ENCODE results near the gene ATOSA. TPM values are rescaled to one million over a fixed set of nuclear protein-coding genes. Genes with fewer than 3 reads are reported as not detected.

ATOSA gene
- total RNA-seq, 1 experiment from 2014 or later = 5.8 TPM

DNA sequence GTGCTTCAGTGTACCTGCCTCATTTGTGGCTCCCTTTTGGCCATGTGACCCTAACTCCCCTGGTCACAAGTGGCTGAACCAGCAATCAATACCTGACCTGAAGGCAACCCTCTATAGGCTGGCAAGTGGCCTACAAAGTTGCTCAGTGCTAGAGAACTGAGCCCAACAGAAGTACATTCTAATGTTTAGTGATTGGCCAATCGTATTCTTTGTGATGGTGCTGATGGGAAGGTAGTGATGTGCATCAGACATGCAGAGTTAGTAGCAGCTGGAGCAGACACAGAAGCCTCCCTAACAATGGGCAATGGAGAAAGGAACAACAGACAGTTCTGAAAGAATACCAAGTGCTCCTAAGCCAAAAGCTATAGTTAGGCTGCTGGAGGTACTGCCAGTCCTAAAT is 10.4 kb upstream of the ATOSA start:
- no peak overlapping the region for H2BK12ac ChIP-seq (ENCODE audit: insufficient read length, low read depth, low read length)
- H3K23me2 ChIP-seq (ENCODE audit: insufficient read length, low read depth, low read length, poor library complexity, severe bottlenecking) = no peaks in the 10 kb centered on the region
- H3K27ac ChIP-seq (ENCODE audit: insufficient read length, low read depth, low read length) = no peak overlapping the region
- no peak overlapping the region for H4K8ac ChIP-seq (replicated peaks; ENCODE audit: insufficient read length, low read depth, low read length)
- no peak overlapping the region for H2BK5ac ChIP-seq (ENCODE audit: insufficient read length, low read length)
- no peaks in the 10 kb centered on the region for H3K9me3 ChIP-seq (ENCODE audit: control insufficient read depth, low read depth, low read length)
- H3K14ac ChIP-seq (ENCODE audit: insufficient read depth, low read length) = no peak overlapping the region
- H3K4ac ChIP-seq (ENCODE audit: low read depth, low read length) = no peak overlapping the region
- no peak overlapping the region for H3T11ph ChIP-seq (ENCODE audit: low read length)
- no peak for DNase-seq
- Mint-ChIP-seq H3K27me3 (ENCODE audit: low read depth) (no peaks in the 10 kb centered on the region), H3K4me1 (peaks cover 5 to 6% of the 10 kb centered on the region in 2 experiments; a peak in 2 of 4 replicates), H3K4me3 (no peak overlapping the region), H3K36me3 (ENCODE audit: insufficient read depth in 1 of 3, low read depth in 3 of 3) (no peaks in the 10 kb centered on the region), H3K27ac (no peak overlapping the region; a peak in 1 of 7 replicates), H3K9me3 (no peaks in the 10 kb centered on the region)
- no peak overlapping the region for H2BK20ac ChIP-seq (ENCODE audit: low read depth, low read length, poor library complexity, severe bottlenecking)
- no peaks in the 10 kb centered on the region for H3K27me3 ChIP-seq (ENCODE audit: insufficient read depth, low read length)
- H2BK120ac ChIP-seq (ENCODE audit: low read depth, low read length, poor library complexity, severe bottlenecking) = no peak overlapping the region
- H3K18ac ChIP-seq (ENCODE audit: insufficient read length, low read depth, low read length) = no peak overlapping the region
- H4K5ac ChIP-seq (ENCODE audit: insufficient read length, low read depth, low read length) = no peak overlapping the region
- H4K20me1 ChIP-seq (ENCODE audit: control insufficient read depth, insufficient read depth, insufficient read length) = no peaks in the 10 kb centered on the region
- no peak overlapping the region for H2AK5ac ChIP-seq (ENCODE audit: insufficient read length, low read length)
- H3K79me1 ChIP-seq (ENCODE audit: insufficient read depth, low read depth, low read length, poor library complexity, severe bottlenecking) = no peaks in the 10 kb centered on the region
- H3K56ac ChIP-seq (ENCODE audit: insufficient read length, low read depth, low read length) = no peak overlapping the region
- H3K4me2 ChIP-seq (ENCODE audit: insufficient read depth, insufficient read length, low read length) = no peak overlapping the region
- no peak overlapping the region for H2BK15ac ChIP-seq (ENCODE audit: low read depth, low read length)
- TF ChIP-seq, protein P1, sequence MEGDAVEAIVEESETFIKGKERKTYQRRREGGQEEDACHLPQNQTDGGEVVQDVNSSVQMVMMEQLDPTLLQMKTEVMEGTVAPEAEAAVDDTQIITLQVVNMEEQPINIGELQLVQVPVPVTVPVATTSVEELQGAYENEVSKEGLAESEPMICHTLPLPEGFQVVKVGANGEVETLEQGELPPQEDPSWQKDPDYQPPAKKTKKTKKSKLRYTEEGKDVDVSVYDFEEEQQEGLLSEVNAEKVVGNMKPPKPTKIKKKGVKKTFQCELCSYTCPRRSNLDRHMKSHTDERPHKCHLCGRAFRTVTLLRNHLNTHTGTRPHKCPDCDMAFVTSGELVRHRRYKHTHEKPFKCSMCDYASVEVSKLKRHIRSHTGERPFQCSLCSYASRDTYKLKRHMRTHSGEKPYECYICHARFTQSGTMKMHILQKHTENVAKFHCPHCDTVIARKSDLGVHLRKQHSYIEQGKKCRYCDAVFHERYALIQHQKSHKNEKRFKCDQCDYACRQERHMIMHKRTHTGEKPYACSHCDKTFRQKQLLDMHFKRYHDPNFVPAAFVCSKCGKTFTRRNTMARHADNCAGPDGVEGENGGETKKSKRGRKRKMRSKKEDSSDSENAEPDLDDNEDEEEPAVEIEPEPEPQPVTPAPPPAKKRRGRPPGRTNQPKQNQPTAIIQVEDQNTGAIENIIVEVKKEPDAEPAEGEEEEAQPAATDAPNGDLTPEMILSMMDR (conservative IDR thresholded peaks at IDR 0.05) = no peak
- H3K9ac ChIP-seq (ENCODE audit: extremely low read depth, insufficient read length, low read length) = no peak overlapping the region
- peaks cover 3% of the 10 kb centered on the region; the same call in 1 of the 2 replicates for H3K4me1 ChIP-seq (ENCODE audit: insufficient read depth, low read length)
- no peak overlapping the region for H4K91ac ChIP-seq (ENCODE audit: insufficient read length, low read depth, low read length)
- H3K79me2 ChIP-seq (ENCODE audit: insufficient read depth, low read length) = no peaks in the 10 kb centered on the region
- WGBS (ENCODE audit: extremely low coverage, insufficient read length, low lambda C conversion rate) = no CpG with 5 or more reads among the region's 1 CpG
- no peak overlapping the region for H3K23ac ChIP-seq (ENCODE audit: insufficient read length, low read depth, low read length)
- H2AFZ ChIP-seq (ENCODE audit: low read length) = no peak overlapping the region
